ENCODE data around the gene ACBD6.
A peak's percentile ranks its signal among the peaks of the same experiment; 100 is the strongest.

DNA sequence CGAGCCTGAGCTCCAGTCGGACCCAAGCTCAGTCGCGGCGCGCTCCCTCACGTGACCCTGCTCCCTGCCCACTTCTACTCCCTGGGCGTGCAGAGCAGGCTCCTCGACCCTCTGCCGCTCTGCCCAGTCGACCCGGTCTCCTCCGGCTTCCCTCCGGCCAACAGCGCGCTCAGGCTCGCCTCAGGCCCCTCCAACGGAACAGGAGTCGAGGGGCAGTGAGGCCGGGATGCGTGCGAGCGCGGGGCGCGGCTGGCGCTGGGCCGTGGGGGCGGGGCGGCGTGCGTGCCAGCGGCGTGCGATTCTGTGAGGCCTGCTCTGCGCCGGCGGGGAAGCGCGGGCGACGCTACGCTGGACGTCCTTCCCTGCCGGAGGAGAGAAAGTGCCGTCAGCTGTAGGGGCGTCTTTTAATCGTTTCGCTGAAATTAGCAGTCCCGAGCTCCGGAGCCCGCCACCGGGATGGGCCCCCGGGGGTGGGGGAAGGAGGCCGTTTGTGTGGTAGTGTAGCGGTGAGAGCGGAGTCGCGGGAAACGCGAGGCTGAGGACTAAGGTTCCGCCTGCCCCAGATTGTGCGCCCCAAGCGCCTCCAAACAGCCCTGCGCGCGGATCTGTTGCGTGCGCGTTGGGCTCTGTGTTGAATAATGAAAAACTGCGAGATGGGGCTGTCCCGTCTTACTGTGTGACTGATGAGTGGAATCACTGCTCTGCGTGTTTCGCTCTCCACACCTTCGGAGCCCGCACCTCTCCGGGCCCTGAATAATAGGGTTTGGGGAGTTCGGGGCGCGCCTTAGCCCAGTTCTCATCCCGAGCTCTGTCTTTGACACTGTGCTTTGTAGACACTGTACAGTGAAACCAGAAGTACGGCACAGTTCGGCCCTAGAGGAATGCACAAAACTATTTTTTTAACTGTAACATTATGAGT, at the start of gene ACBD6:
- TF ChIP-seq, protein P1, sequence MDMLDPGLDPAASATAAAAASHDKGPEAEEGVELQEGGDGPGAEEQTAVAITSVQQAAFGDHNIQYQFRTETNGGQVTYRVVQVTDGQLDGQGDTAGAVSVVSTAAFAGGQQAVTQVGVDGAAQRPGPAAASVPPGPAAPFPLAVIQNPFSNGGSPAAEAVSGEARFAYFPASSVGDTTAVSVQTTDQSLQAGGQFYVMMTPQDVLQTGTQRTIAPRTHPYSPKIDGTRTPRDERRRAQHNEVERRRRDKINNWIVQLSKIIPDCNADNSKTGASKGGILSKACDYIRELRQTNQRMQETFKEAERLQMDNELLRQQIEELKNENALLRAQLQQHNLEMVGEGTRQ (IDR thresholded peaks at IDR 0.05; ENCODE audit: borderline replicate concordance, low read depth, low read length) = peak; percentile 79
- peak; percentile 81 for TF ChIP-seq GABPA (IDR thresholded peaks at IDR 0.05; ENCODE audit: low read depth)
- no peak for TF ChIP-seq SMAD1 (IDR thresholded peaks at IDR 0.05; ENCODE audit: low read depth, partially characterized antibody)
- TF ChIP-seq RAD51 (IDR thresholded peaks at IDR 0.05) = peak; percentile 91
- TF ChIP-seq, protein P2, sequence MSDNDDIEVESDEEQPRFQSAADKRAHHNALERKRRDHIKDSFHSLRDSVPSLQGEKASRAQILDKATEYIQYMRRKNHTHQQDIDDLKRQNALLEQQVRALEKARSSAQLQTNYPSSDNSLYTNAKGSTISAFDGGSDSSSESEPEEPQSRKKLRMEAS (IDR thresholded peaks at IDR 0.05; ENCODE audit: low read depth, low read length) = peak; percentile 93
- no peak for TF ChIP-seq EZH2 (IDR thresholded peaks at IDR 0.05; ENCODE audit: borderline replicate concordance, control insufficient read depth, low read depth, low read length)
- TF ChIP-seq RBBP5 (conservative IDR thresholded peaks at IDR 0.05) = peak; percentile 84; the same call in 1 of the 2 replicates
- no peak for TF ChIP-seq BRCA1 (IDR thresholded peaks at IDR 0.05; ENCODE audit: low read depth, low read length)
- TF ChIP-seq, protein P3, sequence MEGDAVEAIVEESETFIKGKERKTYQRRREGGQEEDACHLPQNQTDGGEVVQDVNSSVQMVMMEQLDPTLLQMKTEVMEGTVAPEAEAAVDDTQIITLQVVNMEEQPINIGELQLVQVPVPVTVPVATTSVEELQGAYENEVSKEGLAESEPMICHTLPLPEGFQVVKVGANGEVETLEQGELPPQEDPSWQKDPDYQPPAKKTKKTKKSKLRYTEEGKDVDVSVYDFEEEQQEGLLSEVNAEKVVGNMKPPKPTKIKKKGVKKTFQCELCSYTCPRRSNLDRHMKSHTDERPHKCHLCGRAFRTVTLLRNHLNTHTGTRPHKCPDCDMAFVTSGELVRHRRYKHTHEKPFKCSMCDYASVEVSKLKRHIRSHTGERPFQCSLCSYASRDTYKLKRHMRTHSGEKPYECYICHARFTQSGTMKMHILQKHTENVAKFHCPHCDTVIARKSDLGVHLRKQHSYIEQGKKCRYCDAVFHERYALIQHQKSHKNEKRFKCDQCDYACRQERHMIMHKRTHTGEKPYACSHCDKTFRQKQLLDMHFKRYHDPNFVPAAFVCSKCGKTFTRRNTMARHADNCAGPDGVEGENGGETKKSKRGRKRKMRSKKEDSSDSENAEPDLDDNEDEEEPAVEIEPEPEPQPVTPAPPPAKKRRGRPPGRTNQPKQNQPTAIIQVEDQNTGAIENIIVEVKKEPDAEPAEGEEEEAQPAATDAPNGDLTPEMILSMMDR (IDR thresholded peaks at IDR 0.05 in 2 of 3, conservative IDR thresholded peaks at IDR 0.05 in 1 of 3; ENCODE audit: control insufficient read depth in 2 of 3, extremely low read depth in 1 of 3, insufficient read depth in 1 of 3, low read depth in 3 of 3, low read length in 3 of 3) = peak; percentile 5 to 33 (median 14); a peak in 3 of 6 replicates
- no peak for TF ChIP-seq SUZ12 (IDR thresholded peaks at IDR 0.05; ENCODE audit: unreplicated experiment)

Data from GM12878 (cell line).